GM18861 (cell line): ENCODE data around the gene MAMDC2.
"Not testable (repeated sequence)": the region's sequence is repeated elsewhere in the genome, so short reads cannot be mapped to it uniquely, and the experiment has no call there.

Source experiments
- ATAC-seq: cut with Tn5 transposase; IDR thresholded peaks from one replicate; pipeline ENCODE4 v1.9.1; 2021; ENCODE audit not compliant: unreplicated experiment

Gene MAMDC2

GRCh38 chr9:70172532-70172931, 128.9 kb downstream of the MAMDC2 start:
- ATAC-seq = no peak

- ATAC-seq = no peak
Observed at GRCh38 chr9:70177121-70177520, 133.5 kb downstream of the MAMDC2 start.

- ATAC-seq = no peak
Observed at GRCh38 chr9:70192707-70193106, 149.1 kb downstream of the MAMDC2 start.

- ATAC-seq = no peak
Observed at GRCh38 chr9:70195456-70195855, 151.8 kb downstream of the MAMDC2 start.

- no peak for ATAC-seq
Observed at GRCh38 chr9:70197216-70198044, 153.8 kb downstream of the MAMDC2 start.

- not testable (repeated sequence) for ATAC-seq
Observed at GRCh38 chr9:70204743-70205142, 161.1 kb downstream of the MAMDC2 start.

- ATAC-seq = no peak
Observed at GRCh38 chr9:70205366-70206020, 161.8 kb downstream of the MAMDC2 start.

- ATAC-seq = no peak
Observed at GRCh38 chr9:70217029-70217428, 173.4 kb downstream of the MAMDC2 start.

- ATAC-seq = no peak
Observed at GRCh38 chr9:70218767-70219166, 175.1 kb downstream of the MAMDC2 start.

GRCh38 chr9:70220216-70220615, 176.6 kb downstream of the MAMDC2 start:
- ATAC-seq = no peak

GRCh38 chr9:70222354-70222753, 178.7 kb downstream of the MAMDC2 start:
- no peak for ATAC-seq

GRCh38 chr9:70228118-70228517, 184.5 kb downstream of the MAMDC2 start:
- ATAC-seq = no peak

GRCh38 chr9:70228611-70229010, 185.0 kb downstream of the MAMDC2 start:
- no peak for ATAC-seq

- ATAC-seq = no peak
Observed at GRCh38 chr9:70229026-70229425, 185.4 kb downstream of the MAMDC2 start.

GRCh38 chr9:70229579-70229978, 185.9 kb downstream of the MAMDC2 start:
- no peak for ATAC-seq

- no peak for ATAC-seq
Observed at GRCh38 chr9:70232476-70232875, 188.8 kb downstream of the MAMDC2 start.

GRCh38 chr9:70234208-70234607, 190.6 kb downstream of the MAMDC2 start:
- ATAC-seq = not testable (repeated sequence)

GRCh38 chr9:70245952-70246351, 202.3 kb downstream of the MAMDC2 start:
- ATAC-seq = not testable (repeated sequence)

GRCh38 chr9:70250221-70250620, 206.6 kb downstream of the MAMDC2 start:
- no peak for ATAC-seq

- no peak for ATAC-seq
Observed at GRCh38 chr9:70255486-70255885, 211.8 kb downstream of the MAMDC2 start.

GRCh38 chr9:70256123-70256551, 212.5 kb downstream of the MAMDC2 start:
- no peak for ATAC-seq

- no peak for ATAC-seq
Observed at GRCh38 chr9:70257502-70257901, 213.9 kb downstream of the MAMDC2 start.
